ENCODE results near the gene DOCK4. TPM values are rescaled to one million over a fixed set of nuclear protein-coding genes. Genes with fewer than 3 reads are reported as not detected.

The DOCK4 gene
- total and polyA plus RNA-seq, 4 donors = 7.2 to 48.9 (median 12.8) TPM

DNA sequence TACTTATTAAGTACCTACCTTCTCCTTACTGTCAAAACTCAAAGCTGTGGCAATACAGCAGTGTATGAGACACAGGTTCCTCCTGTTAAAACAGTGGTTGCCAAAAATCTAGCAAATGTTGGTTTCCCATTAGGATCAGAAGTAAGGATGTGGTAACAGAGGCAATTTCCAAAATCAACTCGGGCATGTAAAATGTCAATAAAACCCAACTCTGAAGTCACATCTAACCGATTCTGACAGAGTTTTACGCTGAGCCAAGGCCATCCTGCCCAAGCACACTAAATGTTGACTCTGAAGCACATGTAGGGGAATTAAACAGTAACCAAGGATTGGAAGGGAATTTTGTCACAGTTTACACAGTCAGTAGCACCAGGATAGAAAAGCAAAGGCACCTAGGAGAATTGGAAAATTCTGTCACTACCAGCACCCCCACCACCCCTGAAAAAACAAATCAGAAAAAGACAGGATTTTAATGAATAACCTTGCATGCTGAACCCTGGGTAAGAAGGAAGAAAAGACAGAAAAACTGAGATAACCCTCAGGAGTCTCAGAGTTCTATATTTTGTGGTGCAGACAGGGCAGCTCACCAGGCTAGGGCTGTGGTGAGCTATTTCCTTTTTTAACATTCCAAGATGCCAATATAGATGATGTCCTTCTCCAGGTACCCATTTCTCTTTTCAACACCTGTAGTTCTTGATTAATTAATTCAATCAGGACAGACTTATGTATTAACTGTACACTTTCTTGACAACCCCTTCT is 119.5 kb downstream of the DOCK4 start (continued):
- TF ChIP-seq, protein P1, sequence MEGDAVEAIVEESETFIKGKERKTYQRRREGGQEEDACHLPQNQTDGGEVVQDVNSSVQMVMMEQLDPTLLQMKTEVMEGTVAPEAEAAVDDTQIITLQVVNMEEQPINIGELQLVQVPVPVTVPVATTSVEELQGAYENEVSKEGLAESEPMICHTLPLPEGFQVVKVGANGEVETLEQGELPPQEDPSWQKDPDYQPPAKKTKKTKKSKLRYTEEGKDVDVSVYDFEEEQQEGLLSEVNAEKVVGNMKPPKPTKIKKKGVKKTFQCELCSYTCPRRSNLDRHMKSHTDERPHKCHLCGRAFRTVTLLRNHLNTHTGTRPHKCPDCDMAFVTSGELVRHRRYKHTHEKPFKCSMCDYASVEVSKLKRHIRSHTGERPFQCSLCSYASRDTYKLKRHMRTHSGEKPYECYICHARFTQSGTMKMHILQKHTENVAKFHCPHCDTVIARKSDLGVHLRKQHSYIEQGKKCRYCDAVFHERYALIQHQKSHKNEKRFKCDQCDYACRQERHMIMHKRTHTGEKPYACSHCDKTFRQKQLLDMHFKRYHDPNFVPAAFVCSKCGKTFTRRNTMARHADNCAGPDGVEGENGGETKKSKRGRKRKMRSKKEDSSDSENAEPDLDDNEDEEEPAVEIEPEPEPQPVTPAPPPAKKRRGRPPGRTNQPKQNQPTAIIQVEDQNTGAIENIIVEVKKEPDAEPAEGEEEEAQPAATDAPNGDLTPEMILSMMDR (IDR thresholded peaks at IDR 0.05; ENCODE audit: low read depth, low read length, missing input control) = no peak
- TF ChIP-seq EGR1 (IDR thresholded peaks at IDR 0.05; ENCODE audit: low read depth in 2 of 2) (peak in 1 of 2 donors; percentile 83), JUND (IDR thresholded peaks at IDR 0.05) (peak in 1 of 2 donors; percentile 92), FOXA2 (IDR thresholded peaks at IDR 0.05) (peak; percentile 87), HNF4A (conservative IDR thresholded peaks at IDR 0.05) (peak; percentile 80 to 85)
- TF ChIP-seq, protein P2, sequence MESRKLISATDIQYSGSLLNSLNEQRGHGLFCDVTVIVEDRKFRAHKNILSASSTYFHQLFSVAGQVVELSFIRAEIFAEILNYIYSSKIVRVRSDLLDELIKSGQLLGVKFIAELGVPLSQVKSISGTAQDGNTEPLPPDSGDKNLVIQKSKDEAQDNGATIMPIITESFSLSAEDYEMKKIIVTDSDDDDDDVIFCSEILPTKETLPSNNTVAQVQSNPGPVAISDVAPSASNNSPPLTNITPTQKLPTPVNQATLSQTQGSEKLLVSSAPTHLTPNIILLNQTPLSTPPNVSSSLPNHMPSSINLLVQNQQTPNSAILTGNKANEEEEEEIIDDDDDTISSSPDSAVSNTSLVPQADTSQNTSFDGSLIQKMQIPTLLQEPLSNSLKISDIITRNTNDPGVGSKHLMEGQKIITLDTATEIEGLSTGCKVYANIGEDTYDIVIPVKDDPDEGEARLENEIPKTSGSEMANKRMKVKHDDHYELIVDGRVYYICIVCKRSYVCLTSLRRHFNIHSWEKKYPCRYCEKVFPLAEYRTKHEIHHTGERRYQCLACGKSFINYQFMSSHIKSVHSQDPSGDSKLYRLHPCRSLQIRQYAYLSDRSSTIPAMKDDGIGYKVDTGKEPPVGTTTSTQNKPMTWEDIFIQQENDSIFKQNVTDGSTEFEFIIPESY (IDR thresholded peaks at IDR 0.05) = peak; percentile 90
- TF ChIP-seq, protein P3, sequence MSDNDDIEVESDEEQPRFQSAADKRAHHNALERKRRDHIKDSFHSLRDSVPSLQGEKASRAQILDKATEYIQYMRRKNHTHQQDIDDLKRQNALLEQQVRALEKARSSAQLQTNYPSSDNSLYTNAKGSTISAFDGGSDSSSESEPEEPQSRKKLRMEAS (IDR thresholded peaks at IDR 0.05) = peak; percentile 99

DNA sequence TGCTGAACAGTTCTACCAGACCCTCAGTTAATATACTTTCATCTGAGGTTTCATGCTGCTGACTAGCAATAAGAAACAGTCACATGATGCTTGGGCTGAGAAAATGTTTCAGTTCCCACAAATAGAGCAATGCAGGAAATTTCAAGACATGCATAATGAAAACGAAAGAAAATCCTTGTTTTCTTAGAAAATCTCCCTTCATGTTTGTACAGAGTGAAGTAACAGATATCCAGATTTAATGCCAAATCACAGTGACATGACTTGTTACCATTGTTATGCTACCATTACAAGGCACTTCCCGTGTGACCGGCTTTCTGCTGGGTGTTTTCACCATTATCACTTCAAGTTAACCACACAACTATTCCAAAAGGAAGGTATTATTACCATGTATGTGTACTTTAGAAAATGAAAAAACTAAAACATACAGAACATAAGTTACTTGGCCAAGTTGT is 121.7 kb downstream of the DOCK4 start:
- H3K36me3 ChIP-seq (ENCODE audit: control insufficient read depth in 4 of 4, insufficient read depth in 3 of 4, low read depth in 1 of 4, low read length in 3 of 4) = no peaks in the 10 kb centered on the region
- H3K9me3 ChIP-seq (ENCODE audit: control insufficient read depth in 4 of 4, low read length in 3 of 4) = no peaks in the 10 kb centered on the region
- H3K9ac ChIP-seq (ENCODE audit: low read depth in 1 of 2, low read length in 2 of 2) = no peak overlapping the region
- DNase-seq (ENCODE audit: low spot score) = no peak
- peak overlapping the region; percentile 39 to 69 for H3K27ac ChIP-seq (ENCODE audit: low read depth in 1 of 2, low read length in 2 of 2)
- H3K4me3 ChIP-seq (ENCODE audit: low read depth in 1 of 3, low read length in 3 of 3) = no peak overlapping the region
- H3K27me3 ChIP-seq (ENCODE audit: control insufficient read depth in 4 of 4, insufficient read depth in 4 of 4, low read length in 3 of 4) = no peaks in the 10 kb centered on the region
- TF ChIP-seq YY1 (IDR thresholded peaks at IDR 0.05) (peak; percentile 31), FOXA1 (IDR thresholded peaks at IDR 0.05) (no peak), SP1 (IDR thresholded peaks at IDR 0.05) (peak; percentile 6)
- TF ChIP-seq, protein P4, sequence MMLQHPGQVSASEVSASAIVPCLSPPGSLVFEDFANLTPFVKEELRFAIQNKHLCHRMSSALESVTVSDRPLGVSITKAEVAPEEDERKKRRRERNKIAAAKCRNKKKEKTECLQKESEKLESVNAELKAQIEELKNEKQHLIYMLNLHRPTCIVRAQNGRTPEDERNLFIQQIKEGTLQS (IDR thresholded peaks at IDR 0.05) = no peak
- 33% methylated on average over 3 of the region's 3 CpGs for WGBS
- H3K4me1 ChIP-seq (ENCODE audit: control insufficient read depth in 4 of 4, insufficient read depth in 4 of 4, low read length in 3 of 4) = peaks cover 11 to 39% (median 32%) of the 10 kb centered on the region in 4 donors

DNA sequence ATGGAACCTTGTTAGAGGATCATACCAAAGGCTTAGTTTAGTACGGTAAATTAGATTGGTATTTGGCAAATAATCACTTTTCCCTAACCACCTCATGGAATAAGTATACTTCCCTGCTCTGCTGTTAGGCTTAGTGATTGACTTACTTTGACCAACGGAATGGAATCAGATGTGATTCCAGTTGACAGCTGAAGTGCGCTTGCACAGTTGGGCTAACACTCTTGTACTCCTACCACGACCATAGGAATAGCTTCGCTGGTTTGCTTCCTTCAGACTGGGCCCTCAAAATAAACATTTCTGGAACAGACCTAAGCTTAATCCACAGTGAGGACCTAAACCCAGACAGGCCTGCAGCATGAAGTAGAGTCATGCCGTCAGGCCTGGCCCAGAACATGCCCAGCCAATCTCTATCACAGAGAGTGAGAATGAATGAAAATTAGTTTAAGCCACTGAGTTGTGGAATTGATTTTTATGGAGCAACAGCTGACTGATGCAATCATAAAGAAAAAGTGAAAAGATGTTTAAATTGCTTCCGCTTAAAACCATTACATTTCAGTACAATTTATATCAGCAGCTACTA is 122.3 kb downstream of the DOCK4 start:
- Histone ChIP-seq H3K9me3 (ENCODE audit: control insufficient read depth in 4 of 4, low read length in 3 of 4) (no peaks in the 10 kb centered on the region), H3K9ac (ENCODE audit: low read depth in 1 of 2, low read length in 2 of 2) (no peak overlapping the region), H3K4me3 (ENCODE audit: low read depth in 1 of 3, low read length in 3 of 3) (no peak overlapping the region), H3K4me1 (ENCODE audit: control insufficient read depth in 4 of 4, insufficient read depth in 4 of 4, low read length in 3 of 4) (peaks cover 10 to 46% (median 36%) of the 10 kb centered on the region in 4 donors), H3K36me3 (ENCODE audit: control insufficient read depth in 4 of 4, insufficient read depth in 3 of 4, low read depth in 1 of 4, low read length in 3 of 4) (no peaks in the 10 kb centered on the region), H3K27ac (ENCODE audit: low read depth in 1 of 2, low read length in 2 of 2) (peak overlapping the region in 1 of 2 donors; percentile 69), H3K27me3 (ENCODE audit: control insufficient read depth in 4 of 4, insufficient read depth in 4 of 4, low read length in 3 of 4) (no peaks in the 10 kb centered on the region)
- 84% methylated on average over 7 of the region's 7 CpGs for WGBS
- no peak for DNase-seq (ENCODE audit: low spot score)
- TF ChIP-seq, protein P1 (IDR thresholded peaks at IDR 0.05; ENCODE audit: low read depth, low read length, missing input control) = no peak
- TF ChIP-seq TAF1 (conservative IDR thresholded peaks at IDR 0.05) = no peak
- no peak for TF ChIP-seq RXRA (IDR thresholded peaks at IDR 0.05)
- no peak for TF ChIP-seq JUND (IDR thresholded peaks at IDR 0.05)
- no peak for TF ChIP-seq SP1 (IDR thresholded peaks at IDR 0.05)
- TF ChIP-seq RAD21 (IDR thresholded peaks at IDR 0.05) = no peak
- TF ChIP-seq, protein P5, sequence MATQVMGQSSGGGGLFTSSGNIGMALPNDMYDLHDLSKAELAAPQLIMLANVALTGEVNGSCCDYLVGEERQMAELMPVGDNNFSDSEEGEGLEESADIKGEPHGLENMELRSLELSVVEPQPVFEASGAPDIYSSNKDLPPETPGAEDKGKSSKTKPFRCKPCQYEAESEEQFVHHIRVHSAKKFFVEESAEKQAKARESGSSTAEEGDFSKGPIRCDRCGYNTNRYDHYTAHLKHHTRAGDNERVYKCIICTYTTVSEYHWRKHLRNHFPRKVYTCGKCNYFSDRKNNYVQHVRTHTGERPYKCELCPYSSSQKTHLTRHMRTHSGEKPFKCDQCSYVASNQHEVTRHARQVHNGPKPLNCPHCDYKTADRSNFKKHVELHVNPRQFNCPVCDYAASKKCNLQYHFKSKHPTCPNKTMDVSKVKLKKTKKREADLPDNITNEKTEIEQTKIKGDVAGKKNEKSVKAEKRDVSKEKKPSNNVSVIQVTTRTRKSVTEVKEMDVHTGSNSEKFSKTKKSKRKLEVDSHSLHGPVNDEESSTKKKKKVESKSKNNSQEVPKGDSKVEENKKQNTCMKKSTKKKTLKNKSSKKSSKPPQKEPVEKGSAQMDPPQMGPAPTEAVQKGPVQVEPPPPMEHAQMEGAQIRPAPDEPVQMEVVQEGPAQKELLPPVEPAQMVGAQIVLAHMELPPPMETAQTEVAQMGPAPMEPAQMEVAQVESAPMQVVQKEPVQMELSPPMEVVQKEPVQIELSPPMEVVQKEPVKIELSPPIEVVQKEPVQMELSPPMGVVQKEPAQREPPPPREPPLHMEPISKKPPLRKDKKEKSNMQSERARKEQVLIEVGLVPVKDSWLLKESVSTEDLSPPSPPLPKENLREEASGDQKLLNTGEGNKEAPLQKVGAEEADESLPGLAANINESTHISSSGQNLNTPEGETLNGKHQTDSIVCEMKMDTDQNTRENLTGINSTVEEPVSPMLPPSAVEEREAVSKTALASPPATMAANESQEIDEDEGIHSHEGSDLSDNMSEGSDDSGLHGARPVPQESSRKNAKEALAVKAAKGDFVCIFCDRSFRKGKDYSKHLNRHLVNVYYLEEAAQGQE (IDR thresholded peaks at IDR 0.05) = no peak
- TF ChIP-seq, protein P2 (IDR thresholded peaks at IDR 0.05) = no peak
- no peak for TF ChIP-seq HNF4A (conservative IDR thresholded peaks at IDR 0.05)
- no peak for TF ChIP-seq NR2F2 (IDR thresholded peaks at IDR 0.05)

Data from liver (tissue), 9 donors.